Activated CD8-positive, alpha-beta memory T cell treated with anti-CD3 and anti-CD28 coated beads, Interleukin-2, amount 50 U/mL, for 1 hour (primary cell): Measurements from ENCODE around the gene MPRIP.
A peak's percentile ranks its signal among the peaks of the same experiment; 100 is the strongest.
"Not testable (repeated sequence)": the region's sequence is repeated elsewhere in the genome, so short reads cannot be mapped to it uniquely, and the experiment has no call there.

Experiments used
- DNase-seq: peaks from one replicate; pipeline ENCODE4 v3.0.0-alpha.2; 2020; ENCODE audit errors: extremely low read depth

The MPRIP gene

GRCh38 chr17:17184985-17185757 lies 142.9 kb downstream of the MPRIP start:
- DNase-seq: not testable (repeated sequence)

- DNase-seq: no peak
Measured at GRCh38 chr17:17186051-17186450, 143.8 kb downstream of the MPRIP start.

DNA sequence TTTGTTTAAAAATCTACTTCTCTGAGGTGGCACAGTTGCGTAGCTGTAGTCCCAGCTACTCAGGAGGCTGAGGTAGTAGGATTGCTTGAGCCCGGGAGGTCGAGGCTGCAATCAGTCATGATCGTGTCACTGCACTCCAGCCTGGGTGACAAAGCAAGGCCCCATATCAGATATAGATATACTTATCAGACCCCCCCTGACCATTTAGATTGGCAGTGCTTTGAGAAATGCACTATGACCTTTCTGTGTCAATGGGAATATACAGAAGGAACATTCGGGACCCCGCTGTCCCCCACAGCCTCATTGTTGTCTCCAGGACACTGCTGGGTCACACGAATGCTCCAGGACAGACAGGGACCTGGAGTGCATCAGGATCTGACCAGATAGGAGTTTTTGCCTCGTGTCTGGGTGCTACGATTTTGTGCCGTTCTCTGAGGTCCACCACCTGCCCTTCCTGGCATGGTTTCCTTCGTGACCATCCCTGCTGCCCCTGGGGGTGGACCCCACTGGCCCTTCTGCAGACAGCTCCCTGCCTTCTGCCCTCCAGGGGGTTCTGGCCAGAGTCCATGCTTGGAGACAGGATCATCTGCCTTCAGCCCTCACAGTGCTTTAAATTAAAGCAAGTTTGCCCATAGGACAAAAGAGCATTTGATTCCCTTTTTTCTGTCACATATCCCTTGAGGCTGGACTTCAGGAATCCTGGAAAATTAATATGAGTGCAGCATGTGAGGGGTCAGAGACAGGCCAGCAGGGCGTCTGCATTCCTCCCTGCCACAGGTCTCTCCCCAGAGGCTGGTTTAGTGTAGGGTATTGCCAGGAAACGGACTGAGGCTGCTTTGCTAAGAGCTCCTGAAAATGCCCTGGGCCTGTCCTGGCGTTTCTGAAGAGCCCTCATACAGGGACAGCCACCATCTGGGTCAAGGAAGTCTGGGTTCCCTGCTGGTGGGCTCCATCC lies 144.6 kb downstream of the MPRIP start:
- DNase-seq: no peak

GRCh38 chr17:17188586-17188985 lies 146.3 kb downstream of the MPRIP start:
- DNase-seq: no peak

GRCh38 chr17:17189559-17189958 lies 147.3 kb downstream of the MPRIP start:
- DNase-seq: no peak

DNA sequence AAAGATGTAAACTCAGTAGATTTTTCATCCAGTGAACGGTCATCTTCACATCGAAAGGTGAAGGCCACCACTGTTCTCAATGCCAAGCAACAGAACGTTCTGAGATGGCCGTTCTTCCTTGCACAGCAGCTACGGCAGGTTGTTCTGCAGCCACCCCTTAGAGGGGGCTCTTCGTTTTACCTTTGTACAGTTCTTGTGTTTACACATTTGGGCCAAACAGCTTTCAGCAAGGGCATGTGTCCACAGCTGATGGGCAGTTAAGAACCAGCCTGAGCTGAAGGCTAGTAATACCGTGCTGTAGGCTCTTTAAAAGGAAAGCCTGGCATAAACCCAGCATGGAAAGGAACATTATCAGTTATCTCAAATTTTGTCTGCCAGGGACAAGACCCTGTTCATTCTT lies 147.9 kb downstream of the MPRIP start:
- no peak for DNase-seq

DNA sequence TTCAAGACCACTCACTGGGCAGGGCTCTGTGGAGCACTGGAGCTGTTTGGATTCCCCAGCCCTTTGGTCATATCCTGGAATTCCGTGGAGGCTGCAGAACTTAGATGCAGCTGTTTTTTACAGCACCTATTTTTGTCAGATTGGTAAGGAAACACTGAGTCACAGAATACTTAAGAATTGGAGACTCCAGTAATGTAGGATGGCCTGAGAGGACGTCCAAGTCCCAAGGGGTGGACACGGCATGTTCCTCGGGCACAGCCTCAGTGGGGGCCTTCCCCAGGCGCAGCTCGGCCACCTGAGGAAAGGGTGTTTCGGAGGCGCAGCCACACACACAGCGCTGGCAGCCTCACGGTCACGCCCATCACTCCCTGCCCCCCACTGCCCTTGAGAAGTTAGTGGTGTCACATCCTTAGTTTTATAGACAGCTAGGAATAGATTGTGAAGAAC lies 149.1 kb downstream of the MPRIP start:
- DNase-seq: no peak

DNA sequence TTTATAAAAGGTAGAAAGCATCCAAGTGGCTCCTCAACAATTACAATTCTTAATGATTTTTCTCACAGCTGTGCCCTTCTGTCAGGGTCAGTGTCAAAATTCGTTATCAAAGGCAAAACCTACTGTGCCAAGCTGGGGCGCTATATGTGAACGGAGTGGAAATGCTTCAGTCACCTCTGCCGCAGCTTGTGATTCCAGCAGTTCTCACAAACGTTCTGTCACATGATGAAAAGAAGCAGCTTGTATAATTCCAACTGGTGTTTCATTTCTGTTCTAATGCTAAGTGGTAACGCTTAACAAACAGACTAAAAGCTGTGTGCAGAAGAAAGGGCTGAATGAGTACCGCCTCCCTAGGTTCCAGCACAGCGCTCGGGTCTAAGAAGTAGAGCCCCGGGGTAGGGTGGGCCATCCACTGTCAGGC lies 149.7 kb downstream of the MPRIP start:
- DNase-seq: no peak

DNA sequence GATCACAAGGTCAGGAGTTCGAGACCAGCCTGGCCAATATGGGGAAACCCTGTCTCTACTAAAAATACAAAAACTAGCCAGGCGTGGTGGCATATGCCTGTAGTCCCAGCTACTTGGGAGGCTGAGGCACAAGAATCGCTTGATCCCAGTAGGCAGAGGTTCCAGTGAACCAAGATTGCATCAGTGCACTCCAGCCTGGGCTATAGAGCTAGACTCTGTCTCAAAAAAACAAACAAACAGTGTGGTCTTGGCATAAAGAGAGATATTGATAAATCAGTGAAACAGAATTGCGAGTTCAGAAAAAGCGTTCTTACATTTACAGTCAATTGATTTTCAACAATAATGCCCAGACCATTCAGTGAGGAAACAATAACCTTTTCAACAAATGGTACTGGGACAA lies 153.2 kb downstream of the MPRIP start:
- DNase-seq: not testable (repeated sequence)

DNA sequence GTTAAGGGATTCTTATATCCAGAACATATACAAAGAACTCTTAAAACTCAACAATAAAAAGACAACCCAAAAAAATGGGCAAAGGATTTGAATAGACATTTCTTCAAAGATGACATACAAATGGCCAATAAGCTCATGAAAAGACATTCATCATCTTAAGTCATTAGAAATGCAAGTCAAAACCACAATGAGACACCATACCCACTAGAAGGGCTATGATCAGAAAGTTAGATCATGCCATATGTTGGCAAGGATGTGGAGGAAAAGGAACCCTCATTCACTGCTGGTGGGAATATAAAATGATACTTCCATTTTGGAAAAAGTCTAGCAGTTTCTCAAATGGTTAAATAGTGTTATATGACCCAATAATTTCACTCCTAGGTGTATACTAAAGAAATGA lies 154.5 kb downstream of the MPRIP start:
- DNase-seq: no peak

GRCh38 chr17:17198281-17198680 lies 156.0 kb downstream of the MPRIP start:
- DNase-seq: no peak

DNA sequence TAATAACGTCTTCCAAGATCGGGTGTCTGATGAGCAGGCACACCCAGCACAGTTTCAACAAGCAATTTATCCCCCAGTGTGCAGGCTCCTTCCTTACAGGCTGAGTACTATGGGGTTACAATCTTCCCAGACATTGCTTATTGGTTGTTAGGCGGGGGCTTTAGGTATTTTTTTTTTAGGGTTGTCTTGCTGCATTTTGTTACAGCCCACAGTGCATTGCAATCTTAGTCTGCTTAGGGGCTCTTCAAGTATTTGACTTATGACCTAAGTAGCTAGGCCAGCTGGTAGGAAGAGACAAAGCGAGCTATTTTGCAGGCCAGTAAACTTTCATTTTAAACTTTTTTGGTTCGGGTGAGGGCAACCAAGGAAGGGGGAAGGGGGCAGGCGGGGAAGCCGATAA lies 158.1 kb downstream of the MPRIP start:
- no peak for DNase-seq

DNA sequence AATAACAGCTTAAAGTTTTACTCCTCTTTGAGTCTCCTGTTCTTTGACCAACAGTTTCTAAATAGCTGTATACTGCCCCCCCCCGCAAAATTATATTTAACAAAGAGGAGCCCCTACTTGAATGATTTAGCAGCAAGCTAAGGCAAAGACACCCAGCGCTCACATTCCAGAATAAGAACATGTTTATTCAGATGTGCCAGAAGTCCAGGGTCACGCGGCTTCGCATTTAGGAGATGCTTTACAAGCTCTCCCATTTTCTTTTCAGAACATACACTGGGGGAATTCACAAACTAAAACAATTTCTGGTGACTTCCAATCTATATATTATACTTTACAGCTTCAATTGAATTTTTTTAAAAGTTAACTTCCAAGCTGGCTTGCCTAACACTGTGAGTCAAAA lies 158.6 kb downstream of the MPRIP start:
- DNase-seq: no peak

- no peak for DNase-seq
Measured at GRCh38 chr17:17201271-17201670, 159.0 kb downstream of the MPRIP start.

- no peak for DNase-seq
Measured at GRCh38 chr17:17201907-17202306, 159.7 kb downstream of the MPRIP start.

DNA sequence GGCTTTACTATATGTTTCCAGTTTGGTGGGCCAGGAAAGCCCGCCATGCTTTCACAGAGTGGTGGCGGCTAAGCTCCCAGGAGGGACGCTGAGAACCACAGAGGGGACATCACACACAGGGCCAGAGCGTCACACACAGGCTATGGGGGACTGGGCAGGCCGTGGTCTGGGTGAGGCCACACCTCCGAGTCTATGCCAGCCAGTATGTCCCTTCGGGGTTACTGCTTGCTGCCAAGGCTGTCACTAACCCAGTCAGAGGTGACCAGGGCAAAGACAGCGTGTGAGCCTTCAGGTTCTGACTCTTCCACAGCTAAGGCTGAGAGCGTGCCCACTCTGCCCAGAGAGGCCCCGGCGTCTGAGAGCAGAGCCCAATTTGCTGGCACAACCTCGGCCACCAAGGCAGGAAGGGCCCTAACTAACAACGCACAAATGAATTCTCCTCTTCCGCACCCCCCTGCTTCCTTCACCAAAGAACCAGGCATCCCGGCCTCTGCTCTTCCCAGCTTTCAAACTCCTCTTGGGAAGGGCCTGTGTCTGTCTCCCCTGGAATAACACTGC lies 161.0 kb downstream of the MPRIP start:
- DNase-seq: no peak

DNA sequence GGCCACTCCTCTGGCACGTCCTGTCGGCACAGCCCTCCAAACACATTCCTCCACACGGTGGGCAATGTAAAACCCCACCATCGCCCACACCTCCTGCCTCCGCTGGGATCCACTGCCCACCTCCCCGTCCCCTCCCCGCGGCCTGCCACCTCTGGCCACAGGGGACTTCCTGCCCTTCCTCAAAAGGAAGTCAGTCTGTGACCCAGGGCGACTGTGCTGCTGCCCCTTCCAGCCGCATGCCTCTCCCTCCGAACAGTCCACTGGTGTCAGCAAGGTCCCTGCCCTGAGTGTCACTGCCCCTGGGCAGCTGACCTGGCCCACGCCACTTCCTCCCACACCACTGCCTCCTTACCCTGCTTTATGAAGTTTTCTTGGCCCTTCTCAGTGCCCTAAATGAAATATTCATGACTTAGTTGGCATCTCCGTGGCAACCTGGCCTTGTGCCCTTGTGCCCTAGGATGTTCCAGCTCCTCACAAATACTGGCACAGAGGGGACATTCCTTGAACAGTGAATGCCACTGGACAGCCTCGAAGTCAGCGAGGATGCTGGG lies 161.9 kb downstream of the MPRIP start:
- DNase-seq: no peak

DNA sequence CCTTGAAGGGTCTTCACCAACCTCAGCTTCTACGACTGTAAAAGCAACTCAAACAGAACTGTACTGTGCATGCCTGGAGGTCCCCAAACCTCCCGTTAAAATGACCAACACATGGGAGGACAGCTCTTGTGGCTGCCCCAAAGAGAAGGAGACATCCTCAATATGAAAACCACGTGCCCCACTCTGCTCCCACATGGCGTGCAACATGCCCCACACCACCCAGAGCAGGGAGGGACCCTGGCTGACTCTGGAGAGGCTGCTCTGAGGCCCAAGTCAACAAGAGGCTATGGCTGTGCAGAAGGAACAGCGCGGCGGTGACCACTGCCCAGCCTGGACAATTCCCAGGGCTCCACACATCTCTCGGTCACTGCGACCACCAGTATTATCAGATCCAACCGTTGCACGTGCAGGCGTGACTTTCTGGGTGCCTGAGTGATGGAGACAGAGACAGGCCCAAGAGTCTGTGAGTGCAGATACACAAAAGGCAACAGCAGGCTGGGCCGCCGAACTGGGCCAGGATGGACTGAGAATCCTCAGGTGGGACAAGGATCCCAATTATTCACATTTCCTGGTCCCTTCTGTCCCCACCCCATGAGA lies 162.5 kb downstream of the MPRIP start:
- DNase-seq: no peak

DNA sequence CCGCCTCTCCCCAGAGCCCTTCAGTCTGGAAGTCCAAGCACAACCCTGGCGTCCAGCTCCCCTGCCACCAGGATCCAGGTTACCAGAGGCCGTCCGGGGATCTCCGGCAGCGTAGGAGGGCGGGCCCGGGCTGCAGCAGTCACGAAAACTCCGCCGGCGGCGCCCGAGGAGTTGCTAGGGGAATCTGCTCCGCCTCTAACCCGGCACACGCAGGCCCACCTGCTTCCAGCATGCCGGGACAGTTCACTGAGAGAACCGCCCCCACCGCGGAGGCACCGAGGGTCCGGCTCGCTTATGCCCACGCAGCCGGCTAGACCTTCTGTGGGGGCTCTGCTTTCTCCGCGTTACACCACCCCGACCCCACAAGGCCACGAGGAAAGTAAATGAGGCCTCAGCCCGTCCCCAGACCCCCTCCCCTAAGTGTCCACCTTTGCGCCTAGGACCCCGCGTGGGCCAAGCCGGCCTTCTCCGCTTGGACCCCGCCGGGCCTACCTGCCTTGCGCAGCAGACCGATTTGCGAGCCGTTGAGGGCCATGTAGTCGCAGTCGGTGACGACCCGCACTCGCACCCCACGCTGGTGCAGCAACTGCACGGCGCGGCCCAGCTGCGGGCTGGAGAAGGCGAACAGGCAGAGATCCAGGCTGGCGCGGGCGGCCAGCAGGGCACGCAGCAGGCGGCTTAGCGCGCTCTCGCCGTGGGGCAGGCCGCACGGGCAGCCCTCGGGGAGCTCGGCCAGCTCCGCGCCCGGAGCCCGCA lies 163.3 kb downstream of the MPRIP start:
- no peak for DNase-seq

GRCh38 chr17:17206124-17206912 lies 164.1 kb downstream of the MPRIP start, which contains the start of gene PLD6:
Gene PLD6, minus strand, starts transcription at chr17:17206333. Its CDS starts 47 bp downstream, at chr17:17206286.
- DNase-seq: peak; percentile 66
